AG04449 (cell line): Measurements from ENCODE around the gene GADD45G.

Experiments
- CTCF ChIA-PET: fragments of 350-600 bp; formaldehyde crosslinking; extraction: SDS; loops from one replicate; lab custom pipeline; 2021; ENCODE audit warnings: antibody characterized with exemption; lab: Yijun Ruan, JAX
- POLR2A ChIA-PET: fragments of 400-600, 350-600 bp; formaldehyde crosslinking; extraction: SDS; loops from one replicate; lab custom pipeline; 2020; ENCODE audit warnings: antibody characterized with exemption, inconsistent platforms; lab: Yijun Ruan, JAX
- DNase-seq: peaks from one replicate; pipeline ENCODE4 v3.0.0-alpha.2; 2010; ENCODE audit warnings: low read depth, low spot score
- H3K4me3 ChIP-seq: 2 replicates; pipeline ENCODE4 v1.5.1; 2011; ENCODE audit warnings: low read depth, mild to moderate bottlenecking, control low read depth, low read length
- CTCF ChIP-seq: IDR thresholded peaks from one replicate; pipeline ENCODE4 v1.5.1; 2011; ENCODE audit warnings: mild to moderate bottlenecking, moderate library complexity, low read length, control low read depth, inconsistent platforms; ENCODE audit not compliant: insufficient read depth; ENCODE audit errors: missing control alignments

Gene GADD45G

GRCh38 chr9:89639367-89639795, 34.6 kb downstream of the GADD45G start:
- H3K4me3 ChIP-seq, result no peak overlapping the region
- ChIA-PET POLR2A (no interaction called here), CTCF (no interaction called here)
- DNase-seq, result no peak
- no peak for TF ChIP-seq CTCF

DNA sequence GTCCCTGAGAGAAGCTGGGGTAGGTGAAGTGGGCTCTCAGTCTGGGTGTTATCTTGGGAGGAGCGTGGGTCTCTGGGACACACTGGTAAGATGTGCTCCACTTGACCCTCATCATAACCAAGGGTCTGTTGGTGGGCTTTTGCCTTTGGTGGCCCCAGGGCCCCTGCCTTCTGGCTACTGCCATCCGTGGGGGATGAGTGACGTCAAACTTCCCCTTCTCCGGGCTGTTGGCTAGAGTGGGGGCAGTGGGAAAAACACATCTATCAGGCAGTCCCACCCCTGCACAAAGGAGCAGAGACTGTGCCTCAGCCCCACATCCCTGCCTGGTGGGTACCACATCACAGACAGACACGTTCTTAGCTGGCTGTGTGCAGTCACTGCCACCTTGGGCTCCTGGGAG, 35.1 kb downstream of the GADD45G start:
- ChIA-PET CTCF (no interaction called here), POLR2A (no interaction called here)
- H3K4me3 ChIP-seq, result no peak overlapping the region
- no peak for DNase-seq
- TF ChIP-seq CTCF, result no peak

GRCh38 chr9:89640361-89640760, 35.5 kb downstream of the GADD45G start:
- DNase-seq, result no peak
- POLR2A ChIA-PET, result no interaction called here
- H3K4me3 ChIP-seq, result no peak overlapping the region
- CTCF ChIA-PET, result no interaction called here
- no peak for TF ChIP-seq CTCF

DNA sequence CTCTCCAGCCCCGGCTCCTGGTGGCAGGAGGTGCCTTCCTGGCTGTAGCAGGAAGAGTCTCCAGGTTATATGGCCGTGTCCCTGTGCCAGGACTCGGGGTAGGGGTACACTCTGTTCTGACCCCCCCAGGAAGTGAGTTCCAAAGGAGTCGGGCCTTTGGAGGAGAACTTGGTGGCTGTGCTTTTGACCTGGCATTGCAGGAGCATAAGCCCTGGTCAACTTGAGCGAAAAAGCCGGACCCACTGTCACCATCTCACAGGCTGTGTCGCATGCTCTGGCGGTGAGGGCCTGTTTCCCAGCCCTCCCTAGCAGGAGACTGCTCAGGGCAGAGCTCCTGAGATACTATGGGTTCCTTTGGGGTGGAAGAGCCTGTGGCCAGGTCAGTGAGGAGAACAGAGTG, 36.0 kb downstream of the GADD45G start:
- DNase-seq, result no peak
- ChIA-PET POLR2A (no interaction called here), CTCF (no interaction called here)
- H3K4me3 ChIP-seq, result no peak overlapping the region
- no peak for TF ChIP-seq CTCF

DNA sequence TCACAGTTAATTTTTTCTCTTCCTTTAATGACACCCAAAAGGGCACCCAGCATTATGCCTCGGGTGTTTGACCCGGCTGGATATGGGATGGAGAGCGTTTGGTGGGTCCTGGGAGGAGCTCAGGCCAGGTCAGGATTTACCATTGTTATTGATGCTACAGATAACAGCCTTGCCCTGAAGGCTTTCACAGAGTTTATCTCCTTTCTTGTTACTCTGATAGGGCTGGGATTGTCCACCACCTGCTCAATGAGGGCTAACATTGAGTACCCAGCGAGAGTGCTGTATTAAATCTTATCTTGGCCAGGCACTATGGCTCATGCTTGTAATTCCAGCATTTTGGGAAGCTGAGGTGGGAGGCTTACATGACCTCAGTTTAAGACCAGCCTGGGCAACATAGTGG, 37.2 kb downstream of the GADD45G start:
- no peak for TF ChIP-seq CTCF
- ChIA-PET CTCF (no interaction called here), POLR2A (no interaction called here)
- no peak for DNase-seq
- no peak overlapping the region for H3K4me3 ChIP-seq

DNA sequence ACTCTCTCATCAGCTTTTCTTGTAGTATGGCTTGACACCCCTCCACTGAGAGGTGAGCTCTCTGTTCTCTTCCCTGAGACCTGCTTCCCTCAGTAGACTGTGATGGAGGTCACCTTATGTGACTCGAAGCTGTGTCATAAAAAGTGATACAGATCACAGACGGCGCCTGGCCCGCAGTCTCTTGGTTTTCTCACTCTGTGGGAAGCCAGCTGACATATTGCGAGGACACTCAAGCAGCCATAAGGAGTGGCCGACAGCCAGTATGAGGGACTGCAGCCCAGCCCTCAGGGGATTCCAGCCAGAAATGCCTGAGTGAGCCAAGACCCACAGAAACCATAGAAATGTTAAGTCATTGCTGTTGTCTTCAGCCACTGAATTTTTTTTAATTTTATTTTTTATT, 38.0 kb downstream of the GADD45G start:
- no peak for TF ChIP-seq CTCF
- CTCF ChIA-PET, result no interaction called here
- DNase-seq, result no peak
- POLR2A ChIA-PET, result no interaction called here
- no peak overlapping the region for H3K4me3 ChIP-seq
